H1 (cell line): ENCODE data around the gene TNIK. TPM values are rescaled to one million over a fixed set of nuclear protein-coding genes. Genes with fewer than 3 reads are reported as not detected.

Experiments used
- KDM5A ChIP-seq: fragments of 200-600 bp; IDR thresholded peaks from 2 replicates; pipeline ENCODE4 v1.7.1; 2012; ENCODE audit warnings: mild to moderate bottlenecking, low read length, inconsistent platforms, mixed read lengths
- RAD21 ChIP-seq, 2 experiments: IDR thresholded peaks in 1 of 2; conservative IDR thresholded peaks in 1 of 2; 2 replicates each; pipeline ENCODE4 v1.6.1; 2011; ENCODE audit warnings: low read depth in 2 of 2, low read length in 2 of 2, improper control_type of control experiment in 1 of 2, inconsistent platforms in 1 of 2, mild to moderate bottlenecking in 1 of 2, moderate library complexity in 1 of 2
- RBBP5 ChIP-seq: IDR thresholded peaks from 2 replicates; pipeline ENCODE4 v1.7.1; 2012; ENCODE audit warnings: low read depth, mild to moderate bottlenecking, inconsistent platforms, low read length, moderate library complexity, borderline replicate concordance
- RFX5 ChIP-seq: IDR thresholded peaks from 2 replicates; pipeline ENCODE4 v1.6.1; 2011; ENCODE audit warnings: low read depth, low read length, improper control_type of control experiment, borderline replicate concordance
- polyA plus RNA-seq, 7 experiments: library from polyadenylated mRNA; depleted of rRNA in 3 of 7; stranded (reverse) in 5 of 7; unstranded in 2 of 7; fragments of >200 nt in 5 of 7; fragments of 200-250 nt in 2 of 7; gene quantifications; 1 replicate in 5 of 7; 2 replicates in 1 of 7; 4 replicates in 1 of 7; pipeline versions ENCODE4 v1.2.1 to v1.2.3, GENCODE V29; 2011 to 2013; ENCODE audit warnings: missing spikeins in 2 of 7, mixed read lengths in 2 of 7
- total RNA-seq: library from RNA; stranded (reverse); fragmentation: NEBNext Ultra II Directional; extraction: Animal tissue kit (Norgen Biotek cat#: 25700); gene quantifications from 2 replicates; pipeline ENCODE4 v1.2.1, GENCODE V29; 2021
- TF ChIP-seq, protein P1 (sequence below): IDR thresholded peaks from 2 replicates; pipeline ENCODE4 v1.6.1; 2012; ENCODE audit warnings: low read length, inconsistent platforms

Gene TNIK
- total and polyA plus RNA-seq, 2 of the 8 experiments (the other 6 are each of a cell fraction or from before 2014, with no cell fraction given): 7.4 to 42.0 TPM

DNA sequence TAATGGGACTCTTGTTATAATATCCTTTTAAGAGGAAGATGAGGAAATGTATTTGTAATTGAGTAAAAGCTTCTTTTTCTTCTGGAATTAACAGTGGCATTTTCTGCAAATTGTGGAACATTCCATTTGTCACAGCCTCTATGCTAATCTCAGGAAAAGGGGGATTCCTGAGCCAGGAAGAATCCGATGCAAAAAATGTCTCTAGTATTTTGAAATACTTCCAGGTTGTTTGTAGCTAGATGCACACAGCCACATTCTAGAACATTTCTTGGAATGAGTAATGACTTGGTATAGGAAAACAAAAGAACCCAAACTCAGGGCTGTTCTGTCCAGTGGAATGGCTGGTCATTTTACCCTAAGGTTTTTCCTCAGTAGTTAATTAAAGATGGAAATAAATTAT lies 335.2 kb downstream of the TNIK start (continued):
- TF ChIP-seq RBBP5 (no peak), KDM5A (no peak), RAD21 (IDR thresholded peaks at IDR 0.05 in 1 of 2, conservative IDR thresholded peaks at IDR 0.05 in 1 of 2; ENCODE audit: low read depth in 2 of 2, low read length in 2 of 2) (no peak), RFX5 (no peak)
- TF ChIP-seq, protein P1, sequence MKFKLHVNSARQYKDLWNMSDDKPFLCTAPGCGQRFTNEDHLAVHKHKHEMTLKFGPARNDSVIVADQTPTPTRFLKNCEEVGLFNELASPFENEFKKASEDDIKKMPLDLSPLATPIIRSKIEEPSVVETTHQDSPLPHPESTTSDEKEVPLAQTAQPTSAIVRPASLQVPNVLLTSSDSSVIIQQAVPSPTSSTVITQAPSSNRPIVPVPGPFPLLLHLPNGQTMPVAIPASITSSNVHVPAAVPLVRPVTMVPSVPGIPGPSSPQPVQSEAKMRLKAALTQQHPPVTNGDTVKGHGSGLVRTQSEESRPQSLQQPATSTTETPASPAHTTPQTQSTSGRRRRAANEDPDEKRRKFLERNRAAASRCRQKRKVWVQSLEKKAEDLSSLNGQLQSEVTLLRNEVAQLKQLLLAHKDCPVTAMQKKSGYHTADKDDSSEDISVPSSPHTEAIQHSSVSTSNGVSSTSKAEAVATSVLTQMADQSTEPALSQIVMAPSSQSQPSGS: no peak
- TF ChIP-seq, all 59 proteins: peak for 0
